Brain microvascular endothelial cell (primary cell): ENCODE measurements around the gene L3MBTL3.

Source experiments
- DNase-seq: peaks from one replicate; pipeline ENCODE4 v3.0.0-alpha.2; 2020
- H3K27ac ChIP-seq: fragments of 250-450 bp; sonication (Bioruptor Pico); 2 replicates; pipeline ENCODE4 v1.5.1; 2020; ENCODE audit warnings: mild to moderate bottlenecking, moderate library complexity
- H3K27me3 ChIP-seq: fragments of 250-450 bp; sonication (Bioruptor Pico); replicated peaks from 2 replicates; pipeline ENCODE4 v1.5.1; 2020; ENCODE audit warnings: mild to moderate bottlenecking
- H3K36me3 ChIP-seq: fragments of 250-450 bp; sonication (Bioruptor Pico); replicated peaks from 2 replicates; pipeline ENCODE4 v1.5.1; 2020; ENCODE audit warnings: mild to moderate bottlenecking
- H3K4me3 ChIP-seq: 2 replicates; pipeline ENCODE4 v1.5.1; 2011; ENCODE audit warnings: low read depth, mild to moderate bottlenecking, control low read depth, low read length, moderate library complexity
- CTCF ChIP-seq: IDR thresholded peaks from 2 replicates; pipeline ENCODE4 v1.5.1; 2011; ENCODE audit warnings: low read depth, mild to moderate bottlenecking, moderate library complexity, low read length, control low read depth, inconsistent platforms; ENCODE audit errors: missing control alignments
- in situ Hi-C: cut with HindIII; loops from 2 replicates; pipeline ENCODE4 v1.10.0; 2017; ENCODE audit warnings: low sequenced_read_pairs, low pct_ligation_motif_present

Gene L3MBTL3

DNA sequence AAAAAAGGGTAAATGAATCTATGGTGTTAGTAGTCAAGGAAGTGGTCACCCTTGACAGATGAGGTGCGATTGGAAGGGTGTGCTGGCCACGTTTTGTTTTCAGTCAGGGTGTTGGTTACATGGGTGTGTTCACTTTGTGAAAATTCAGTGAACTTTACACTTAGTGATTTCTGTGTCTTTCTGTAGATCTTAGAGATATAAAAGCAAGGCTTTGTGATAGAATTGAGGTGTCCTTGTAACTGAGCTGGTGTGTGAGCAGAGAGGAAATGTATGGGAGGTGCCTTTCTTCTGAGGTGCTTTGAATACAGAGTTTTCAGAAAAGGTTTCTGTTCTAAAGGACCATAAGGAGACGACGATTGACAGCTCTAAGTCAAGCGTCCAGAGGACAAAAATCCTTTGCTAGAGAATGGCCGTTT is 113.9 kb downstream of the L3MBTL3 start:
- no peak for TF ChIP-seq CTCF
- Histone ChIP-seq H3K27me3 (no peaks in the 10 kb centered on the region), H3K27ac (no peak overlapping the region), H3K36me3 (no peaks in the 10 kb centered on the region), H3K4me3 (no peak overlapping the region)
- in situ Hi-C loops = no loop called here
- DNase-seq = no peak

DNA sequence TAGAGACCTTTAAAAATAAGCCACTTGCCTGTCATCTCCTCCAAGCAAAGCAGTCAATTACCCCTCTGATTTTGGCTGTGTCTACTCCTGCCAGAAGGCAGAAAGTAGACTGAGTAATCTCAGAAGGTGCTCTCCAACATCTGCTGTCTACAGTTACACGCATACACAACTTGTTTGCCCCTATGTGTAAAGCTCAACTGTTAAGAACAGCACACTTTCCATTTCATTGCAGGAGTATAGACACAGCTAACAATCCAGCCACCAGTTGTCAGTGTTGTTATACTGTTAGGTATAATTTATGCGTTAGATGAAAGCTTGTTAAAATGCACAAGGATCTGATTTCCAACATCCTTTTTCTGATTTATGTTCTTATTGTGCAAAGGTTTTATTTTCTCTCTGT is 116.2 kb downstream of the L3MBTL3 start:
- no peak for TF ChIP-seq CTCF
- no peaks in the 10 kb centered on the region for H3K27me3 ChIP-seq
- DNase-seq = no peak
- in situ Hi-C loops = no loop called here
- no peak overlapping the region for H3K4me3 ChIP-seq
- no peaks in the 10 kb centered on the region for H3K36me3 ChIP-seq
- H3K27ac ChIP-seq = no peak overlapping the region

- DNase-seq = no peak
- in situ Hi-C loops = no loop called here
- TF ChIP-seq CTCF = no peak
- no peak overlapping the region for H3K27ac ChIP-seq
- H3K4me3 ChIP-seq = no peak overlapping the region
- no peaks in the 10 kb centered on the region for H3K36me3 ChIP-seq
- no peaks in the 10 kb centered on the region for H3K27me3 ChIP-seq
Observed at GRCh38 chr6:130136798-130137197, 118.4 kb downstream of the L3MBTL3 start.

GRCh38 chr6:130138116-130138908 is 119.9 kb downstream of the L3MBTL3 start:
- Histone ChIP-seq H3K36me3 (no peaks in the 10 kb centered on the region), H3K27ac (no peak overlapping the region), H3K4me3 (no peak overlapping the region), H3K27me3 (no peaks in the 10 kb centered on the region)
- no peak for TF ChIP-seq CTCF
- in situ Hi-C loops = no loop called here
- DNase-seq = no peak

DNA sequence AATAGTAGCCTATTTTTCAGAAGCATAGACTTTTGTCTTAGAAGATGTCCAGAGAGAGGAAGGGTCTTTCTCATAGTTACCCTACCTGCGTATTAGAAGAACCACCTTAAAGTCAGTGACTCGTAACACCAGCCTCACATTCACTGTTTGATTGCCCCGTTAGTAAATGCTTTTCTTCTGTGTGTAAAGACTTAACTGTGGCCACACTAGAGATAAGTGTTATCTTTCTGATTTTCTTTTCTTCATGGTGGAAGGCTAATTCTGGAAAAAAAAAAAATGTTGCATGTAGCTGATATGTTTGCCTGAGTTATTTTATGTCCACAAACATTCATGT is 120.5 kb downstream of the L3MBTL3 start:
- DNase-seq = no peak
- Histone ChIP-seq H3K4me3 (no peak overlapping the region), H3K27me3 (no peaks in the 10 kb centered on the region), H3K27ac (no peak overlapping the region), H3K36me3 (no peaks in the 10 kb centered on the region)
- in situ Hi-C loops = no loop called here
- no peak for TF ChIP-seq CTCF

DNA sequence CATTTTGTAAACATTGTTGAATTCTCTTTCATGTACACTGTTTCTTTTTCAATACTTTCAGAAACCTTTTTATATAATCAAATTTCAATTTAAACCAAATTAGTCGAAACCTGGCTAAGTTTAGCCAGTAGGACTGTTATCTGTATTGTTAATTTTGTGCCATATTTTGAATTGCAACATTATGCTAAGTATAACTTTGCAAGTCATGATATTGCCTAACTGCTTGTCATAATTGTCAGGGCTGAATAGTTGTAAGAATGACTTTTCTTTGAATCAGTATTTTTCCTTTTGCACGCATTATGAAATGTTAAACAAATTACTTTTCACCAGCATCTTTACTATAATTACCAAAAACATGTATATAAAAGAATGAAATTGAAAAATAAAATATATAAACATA is 121.7 kb downstream of the L3MBTL3 start:
- no peak for TF ChIP-seq CTCF
- Histone ChIP-seq H3K27ac (no peak overlapping the region), H3K4me3 (no peak overlapping the region), H3K36me3 (no peaks in the 10 kb centered on the region), H3K27me3 (no peaks in the 10 kb centered on the region)
- in situ Hi-C loops = no loop called here
- no peak for DNase-seq
